ENCODE results near the gene FBN2.
"Not testable (repeated sequence)": the region's sequence is repeated elsewhere in the genome, so short reads cannot be mapped to it uniquely, and the experiment has no call there.

FBN2 gene

GRCh38 chr5:128406803-128407202 is 131.2 kb downstream of the FBN2 start:
- no peak overlapping the region for H3K27ac ChIP-seq
- no peaks in the 10 kb centered on the region for H4K20me1 ChIP-seq (ENCODE audit: insufficient read depth)
- no peak for TF ChIP-seq CTCF (conservative IDR thresholded peaks at IDR 0.05; ENCODE audit: low read depth, low read length)
- no peaks in the 10 kb centered on the region for H3K36me3 ChIP-seq (ENCODE audit: insufficient read depth)
- H3K4me1 ChIP-seq (ENCODE audit: low read depth, poor library complexity, severe bottlenecking) = no peaks in the 10 kb centered on the region
- H3K79me2 ChIP-seq (ENCODE audit: insufficient read depth, low read depth) = no peaks in the 10 kb centered on the region
- no peak overlapping the region for H3K4me3 ChIP-seq (IDR thresholded peaks at IDR 0.05; ENCODE audit: insufficient read depth, low read depth, low read length)
- H2AFZ ChIP-seq (ENCODE audit: low read depth) = no peak overlapping the region
- no peak overlapping the region for H3K4me2 ChIP-seq
- H3K27me3 ChIP-seq (ENCODE audit: insufficient read depth, low read depth) = no peaks in the 10 kb centered on the region
- H3K9ac ChIP-seq = no peak overlapping the region

GRCh38 chr5:128405159-128405558 is 132.9 kb downstream of the FBN2 start:
- Histone ChIP-seq H3K27ac (no peak overlapping the region), H3K4me2 (no peak overlapping the region)
- TF ChIP-seq CTCF (conservative IDR thresholded peaks at IDR 0.05; ENCODE audit: low read depth, low read length) = no peak

GRCh38 chr5:128403333-128403732 is 134.7 kb downstream of the FBN2 start:
- no peaks in the 10 kb centered on the region for H3K36me3 ChIP-seq (ENCODE audit: insufficient read depth)
- TF ChIP-seq CTCF (conservative IDR thresholded peaks at IDR 0.05; ENCODE audit: low read depth, low read length) = no peak
- H3K27ac ChIP-seq = no peak overlapping the region

More at GRCh38 chr5:128405159-128405558, 132.9 kb downstream of the FBN2 start:
- Histone ChIP-seq H3K4me3 (IDR thresholded peaks at IDR 0.05; ENCODE audit: insufficient read depth, low read depth, low read length) (no peak overlapping the region), H3K4me1 (ENCODE audit: low read depth, poor library complexity, severe bottlenecking) (no peaks in the 10 kb centered on the region), H4K20me1 (ENCODE audit: insufficient read depth) (no peaks in the 10 kb centered on the region), H3K79me2 (ENCODE audit: insufficient read depth, low read depth) (no peaks in the 10 kb centered on the region), H3K27me3 (ENCODE audit: insufficient read depth, low read depth) (no peaks in the 10 kb centered on the region), H2AFZ (ENCODE audit: low read depth) (no peak overlapping the region), H3K36me3 (ENCODE audit: insufficient read depth) (no peaks in the 10 kb centered on the region), H3K9ac (no peak overlapping the region)

GRCh38 chr5:128402506-128402905 is 135.5 kb downstream of the FBN2 start:
- Histone ChIP-seq H2AFZ (ENCODE audit: low read depth) (no peak overlapping the region), H4K20me1 (ENCODE audit: insufficient read depth) (no peaks in the 10 kb centered on the region), H3K79me2 (ENCODE audit: insufficient read depth, low read depth) (no peaks in the 10 kb centered on the region), H3K4me1 (ENCODE audit: low read depth, poor library complexity, severe bottlenecking) (no peaks in the 10 kb centered on the region), H3K4me2 (no peak overlapping the region), H3K36me3 (ENCODE audit: insufficient read depth) (no peaks in the 10 kb centered on the region), H3K27ac (no peak overlapping the region), H3K27me3 (ENCODE audit: insufficient read depth, low read depth) (no peaks in the 10 kb centered on the region), H3K4me3 (IDR thresholded peaks at IDR 0.05; ENCODE audit: insufficient read depth, low read depth, low read length) (no peak overlapping the region), H3K9ac (no peak overlapping the region)
- no peak for TF ChIP-seq CTCF (conservative IDR thresholded peaks at IDR 0.05; ENCODE audit: low read depth, low read length)

More at GRCh38 chr5:128403333-128403732, 134.7 kb downstream of the FBN2 start:
- H3K4me2 ChIP-seq = no peak overlapping the region
- H3K4me3 ChIP-seq (IDR thresholded peaks at IDR 0.05; ENCODE audit: insufficient read depth, low read depth, low read length) = no peak overlapping the region
- H3K27me3 ChIP-seq (ENCODE audit: insufficient read depth, low read depth) = no peaks in the 10 kb centered on the region
- no peak overlapping the region for H3K9ac ChIP-seq
- H2AFZ ChIP-seq (ENCODE audit: low read depth) = no peak overlapping the region
- no peaks in the 10 kb centered on the region for H3K79me2 ChIP-seq (ENCODE audit: insufficient read depth, low read depth)
- H3K4me1 ChIP-seq (ENCODE audit: low read depth, poor library complexity, severe bottlenecking) = no peaks in the 10 kb centered on the region
- no peaks in the 10 kb centered on the region for H4K20me1 ChIP-seq (ENCODE audit: insufficient read depth)

- H3K4me1 ChIP-seq (ENCODE audit: low read depth, poor library complexity, severe bottlenecking); H3K36me3 ChIP-seq (ENCODE audit: insufficient read depth); H3K27me3 ChIP-seq (ENCODE audit: insufficient read depth, low read depth): not testable (repeated sequence)
These were observed 137.3 kb downstream of the FBN2 start for GRCh38 chr5:128400766-128401165.

More at GRCh38 chr5:128400766-128401165, 137.3 kb downstream of the FBN2 start:
- not testable (repeated sequence) for H3K79me2 ChIP-seq (ENCODE audit: insufficient read depth, low read depth); H3K27ac ChIP-seq; H4K20me1 ChIP-seq (ENCODE audit: insufficient read depth); H2AFZ ChIP-seq (ENCODE audit: low read depth); H3K4me3 ChIP-seq (IDR thresholded peaks at IDR 0.05; ENCODE audit: insufficient read depth, low read depth, low read length); H3K4me2 ChIP-seq; H3K9ac ChIP-seq
